HL-60 (cell line): ENCODE data around the gene ARIH1.

Experiments used
- DNase-seq, 2 experiments: peaks; one replicate each; pipeline ENCODE4 v3.0.0-alpha.2; 2010 to 2020; ENCODE audit warnings: low read depth in 1 of 2, low spot score in 1 of 2
- H3K27ac ChIP-seq: fragments of 250-450 bp; sonication (Bioruptor Pico); replicated peaks from 2 replicates; pipeline ENCODE4 v1.5.1; 2020; ENCODE audit warnings: mild to moderate bottlenecking, moderate library complexity
- H3K27me3 ChIP-seq: fragments of 250-450 bp; sonication (Bioruptor Pico); 2 replicates; pipeline ENCODE4 v1.5.1; 2021; ENCODE audit warnings: mild to moderate bottlenecking, moderate library complexity; ENCODE audit not compliant: insufficient read depth, poor library complexity, severe bottlenecking
- H3K4me3 ChIP-seq: replicated peaks from 2 replicates; pipeline ENCODE4 v1.5.1; 2011; ENCODE audit warnings: mild to moderate bottlenecking, control low read depth, low read length; ENCODE audit not compliant: insufficient read depth
- GABPA ChIP-seq: IDR thresholded peaks from 2 replicates; pipeline ENCODE4 v1.6.1; 2012; ENCODE audit warnings: low read depth
- POLR2AphosphoS5 ChIP-seq: IDR thresholded peaks from 2 replicates; pipeline ENCODE4 v1.6.1; 2012; ENCODE audit warnings: low read depth
- REST ChIP-seq: IDR thresholded peaks from 2 replicates; pipeline ENCODE4 v1.6.1; 2012; ENCODE audit warnings: low read depth; ENCODE audit not compliant: insufficient replicate concordance
- SPI1 ChIP-seq: IDR thresholded peaks from 2 replicates; pipeline ENCODE4 v1.6.1; 2012; ENCODE audit warnings: low read depth, mild to moderate bottlenecking, borderline replicate concordance
- TF ChIP-seq, protein P1 (sequence below): IDR thresholded peaks from one replicate; pipeline ENCODE4 v1.5.1; 2011; ENCODE audit warnings: low read length, control low read depth, inconsistent platforms; ENCODE audit not compliant: insufficient read depth

Gene ARIH1

GRCh38 chr15:72511536-72511935 lies 37.4 kb downstream of the ARIH1 start:
- DNase-seq, result no peak
- H3K27ac ChIP-seq, result no peak overlapping the region
- TF ChIP-seq GABPA (no peak), SPI1 (no peak), POLR2AphosphoS5 (no peak), REST (no peak)
- TF ChIP-seq, protein P1, sequence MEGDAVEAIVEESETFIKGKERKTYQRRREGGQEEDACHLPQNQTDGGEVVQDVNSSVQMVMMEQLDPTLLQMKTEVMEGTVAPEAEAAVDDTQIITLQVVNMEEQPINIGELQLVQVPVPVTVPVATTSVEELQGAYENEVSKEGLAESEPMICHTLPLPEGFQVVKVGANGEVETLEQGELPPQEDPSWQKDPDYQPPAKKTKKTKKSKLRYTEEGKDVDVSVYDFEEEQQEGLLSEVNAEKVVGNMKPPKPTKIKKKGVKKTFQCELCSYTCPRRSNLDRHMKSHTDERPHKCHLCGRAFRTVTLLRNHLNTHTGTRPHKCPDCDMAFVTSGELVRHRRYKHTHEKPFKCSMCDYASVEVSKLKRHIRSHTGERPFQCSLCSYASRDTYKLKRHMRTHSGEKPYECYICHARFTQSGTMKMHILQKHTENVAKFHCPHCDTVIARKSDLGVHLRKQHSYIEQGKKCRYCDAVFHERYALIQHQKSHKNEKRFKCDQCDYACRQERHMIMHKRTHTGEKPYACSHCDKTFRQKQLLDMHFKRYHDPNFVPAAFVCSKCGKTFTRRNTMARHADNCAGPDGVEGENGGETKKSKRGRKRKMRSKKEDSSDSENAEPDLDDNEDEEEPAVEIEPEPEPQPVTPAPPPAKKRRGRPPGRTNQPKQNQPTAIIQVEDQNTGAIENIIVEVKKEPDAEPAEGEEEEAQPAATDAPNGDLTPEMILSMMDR, result no peak
- H3K27me3 ChIP-seq, result no peaks in the 10 kb centered on the region
- H3K4me3 ChIP-seq, result no peak overlapping the region

DNA sequence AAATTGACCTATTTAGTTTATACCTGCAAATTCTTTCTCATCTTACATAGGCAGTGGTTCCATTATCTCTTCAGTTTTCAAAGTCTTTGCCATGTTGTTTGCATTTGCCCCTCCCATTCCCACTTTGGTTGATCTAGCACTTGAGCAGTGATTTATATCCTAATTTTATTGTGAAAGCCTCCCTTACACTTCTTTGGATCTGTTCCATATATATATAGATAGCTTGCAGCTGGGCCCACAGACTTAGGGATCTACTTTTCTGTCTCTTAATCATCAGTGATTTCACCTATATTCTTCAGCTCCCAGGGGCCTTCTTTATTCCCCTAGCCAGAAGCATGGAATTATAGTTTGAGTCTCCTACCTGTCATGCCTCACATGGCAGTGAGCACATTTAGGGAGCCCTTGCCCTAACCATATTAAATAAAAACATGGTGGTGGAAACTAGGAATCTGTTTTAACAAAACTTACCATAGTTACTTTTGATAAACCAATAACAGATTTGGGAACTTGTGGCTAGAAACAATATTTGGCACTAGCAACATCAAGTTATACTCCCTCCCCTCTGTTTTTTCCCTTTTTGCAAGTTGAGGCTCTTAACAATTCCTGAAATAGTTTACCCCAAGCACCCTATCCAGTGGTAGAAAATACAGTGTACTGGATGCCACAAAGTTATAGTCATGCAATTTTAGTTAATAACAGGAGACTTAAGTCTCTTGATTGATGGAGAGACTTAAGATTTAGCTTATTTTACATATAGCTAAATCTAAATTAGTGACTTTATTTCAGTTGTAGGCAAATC lies 41.7 kb downstream of the ARIH1 start:
- DNase-seq, result no peak
- H3K4me3 ChIP-seq, result no peak overlapping the region
- no peak overlapping the region for H3K27ac ChIP-seq
- H3K27me3 ChIP-seq, result no peaks in the 10 kb centered on the region
- TF ChIP-seq SPI1 (no peak), REST (no peak), POLR2AphosphoS5 (no peak), GABPA (no peak)
- TF ChIP-seq, protein P1, result no peak

DNA sequence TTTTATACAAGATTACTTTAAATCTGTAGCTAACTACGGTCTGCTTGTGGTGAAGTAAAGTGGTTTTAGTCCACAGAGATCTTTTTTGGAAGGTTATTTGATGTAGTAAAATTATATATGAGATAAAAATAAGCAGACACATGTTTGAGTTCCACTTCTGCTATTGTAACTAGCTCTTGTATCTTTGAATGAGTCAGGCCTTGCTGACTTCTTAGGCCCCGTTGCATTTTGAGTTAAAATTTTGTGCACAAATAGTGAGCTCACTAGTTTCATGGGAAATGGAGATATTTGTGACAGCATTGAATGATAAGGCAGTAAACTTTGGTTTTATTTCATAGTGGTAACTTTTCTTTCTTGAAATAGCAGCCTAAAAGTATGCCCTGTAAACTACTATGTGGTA lies 42.6 kb downstream of the ARIH1 start:
- H3K4me3 ChIP-seq, result no peak overlapping the region
- H3K27me3 ChIP-seq, result no peaks in the 10 kb centered on the region
- TF ChIP-seq, protein P1, result no peak
- TF ChIP-seq POLR2AphosphoS5, result no peak
- peak; percentile 21; the same call in 1 of the 2 replicates for TF ChIP-seq SPI1
- no peak overlapping the region for H3K27ac ChIP-seq
- no peak for DNase-seq

DNA sequence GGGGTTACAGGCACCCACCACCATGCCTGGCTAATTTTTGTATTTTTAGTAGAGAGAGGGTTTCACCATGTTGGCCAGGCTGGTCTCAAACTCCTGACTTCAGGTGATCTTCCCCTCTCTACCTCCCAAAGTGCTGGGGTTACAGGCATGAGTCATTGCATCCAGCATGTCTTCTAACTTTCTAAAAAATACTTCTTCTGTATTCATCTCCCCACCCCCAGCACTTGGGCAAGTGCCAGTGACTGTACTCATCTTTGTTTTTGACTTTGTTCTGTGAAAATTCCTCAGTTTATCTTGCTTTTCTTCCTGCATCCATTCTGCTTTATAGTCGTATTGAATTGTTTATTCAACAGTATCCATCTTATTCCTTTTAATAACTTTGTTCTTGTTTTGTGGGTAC lies 47.6 kb downstream of the ARIH1 start:
- Histone ChIP-seq H3K27me3 (no peaks in the 10 kb centered on the region), H3K27ac (no peak overlapping the region), H3K4me3 (no peak overlapping the region)
- TF ChIP-seq GABPA (no peak), POLR2AphosphoS5 (no peak), REST (no peak), SPI1 (no peak)
- TF ChIP-seq, protein P1, result no peak
- DNase-seq, result no peak
